Stomach smooth muscle (tissue), 2 donors: ENCODE data around the gene KRT38.
"Not testable (repeated sequence)": the region's sequence is repeated elsewhere in the genome, so short reads cannot be mapped to it uniquely, and the experiment has no call there.

Experiments
- H3K27ac ChIP-seq: one replicate; pipeline ENCODE4 v1.7.0; 2013; ENCODE audit warnings: mild to moderate bottlenecking, low read length, inconsistent platforms
- H3K27me3 ChIP-seq, 2 donors: one replicate each; pipeline ENCODE4 v1.7.0; 2013; ENCODE audit warnings: low read length in 2 of 2; ENCODE audit not compliant: insufficient read depth in 2 of 2, control insufficient read depth in 1 of 2
- H3K36me3 ChIP-seq, 2 donors: one replicate each; pipeline ENCODE4 v1.7.0; 2013; ENCODE audit warnings: low read length in 2 of 2; ENCODE audit not compliant: control insufficient read depth in 2 of 2, insufficient read depth in 2 of 2
- H3K4me1 ChIP-seq: one replicate; pipeline ENCODE4 v1.7.0; 2013; ENCODE audit warnings: low read length; ENCODE audit not compliant: control insufficient read depth, insufficient read depth
- H3K4me3 ChIP-seq, 2 donors: one replicate each; pipeline ENCODE4 v1.7.0; 2013; ENCODE audit warnings: low read length in 2 of 2
- H3K9ac ChIP-seq, 2 donors: one replicate each; pipeline ENCODE4 v1.7.0; 2013; ENCODE audit warnings: low read length in 2 of 2, mild to moderate bottlenecking in 1 of 2
- H3K9me3 ChIP-seq, 2 donors: one replicate each; pipeline ENCODE4 v1.7.0; 2013; ENCODE audit warnings: low read length in 2 of 2; ENCODE audit not compliant: control insufficient read depth in 2 of 2
- donor health status: healthy.
- donor health status: Pancreatic carcinoma.

Gene KRT38

DNA sequence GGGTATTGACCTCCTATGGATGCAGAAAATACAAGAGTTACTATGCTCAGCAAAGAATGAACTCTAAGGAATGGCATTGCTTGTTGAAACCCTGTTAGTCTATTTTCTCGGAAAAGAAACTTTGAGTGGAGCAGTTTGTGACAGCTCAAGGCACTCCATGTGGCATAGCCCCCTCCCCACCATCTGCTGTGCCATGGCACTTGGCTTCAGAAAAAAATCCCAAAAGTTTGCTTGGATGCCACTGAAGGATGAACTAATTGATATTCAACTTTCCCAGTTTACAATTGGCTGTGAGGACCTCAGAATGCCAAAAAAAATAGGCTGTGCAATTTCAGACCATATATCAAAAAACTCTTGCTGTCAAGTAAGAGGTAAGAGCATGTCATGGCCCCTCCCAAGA is 45.2 kb downstream of the KRT38 start:
- H3K36me3 ChIP-seq = no peaks in the 10 kb centered on the region
- H3K4me3 ChIP-seq = no peak overlapping the region
- no peaks in the 10 kb centered on the region for H3K9me3 ChIP-seq

DNA sequence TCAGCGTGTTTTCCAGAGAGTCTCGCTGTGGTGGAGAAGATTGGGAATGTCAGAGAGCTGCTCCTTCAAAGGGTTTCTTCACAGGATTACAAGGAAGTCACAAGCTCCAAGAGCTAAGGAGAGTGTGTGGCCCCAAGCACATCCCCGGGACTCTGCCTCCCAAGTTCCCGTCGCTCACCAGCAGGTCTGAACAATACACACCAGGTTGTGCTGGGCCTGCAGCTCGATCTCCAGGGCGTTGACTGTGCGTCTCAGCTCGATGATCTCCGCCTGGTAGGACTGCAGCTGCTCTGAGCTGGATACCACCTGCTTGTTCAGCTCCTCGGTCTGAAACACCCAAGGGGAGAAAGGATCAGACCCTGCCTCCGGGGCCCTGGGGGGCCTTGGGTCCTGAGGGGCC is 45.7 kb downstream of the KRT38 start:
- not testable (repeated sequence) for H3K9ac ChIP-seq, H3K27me3 ChIP-seq, H3K4me3 ChIP-seq, H3K9me3 ChIP-seq, H3K4me1 ChIP-seq, H3K27ac ChIP-seq, H3K36me3 ChIP-seq

More for the DNA sequence above, 45.2 kb downstream of the KRT38 start:
- H3K27me3 ChIP-seq = no peaks in the 10 kb centered on the region
- no peak overlapping the region for H3K27ac ChIP-seq
- H3K4me1 ChIP-seq = no peaks in the 10 kb centered on the region
- H3K9ac ChIP-seq = no peak overlapping the region

GRCh38 chr17:41394254-41394996 is 46.4 kb downstream of the KRT38 start:
- H3K4me1 ChIP-seq = no peaks in the 10 kb centered on the region
- H3K9me3 ChIP-seq = no peaks in the 10 kb centered on the region
- peaks cover 0 to 2% of the 10 kb centered on the region in 2 donors for H3K27me3 ChIP-seq
- no peaks in the 10 kb centered on the region for H3K36me3 ChIP-seq
- no peak overlapping the region for H3K4me3 ChIP-seq
- H3K9ac ChIP-seq = no peak overlapping the region
- H3K27ac ChIP-seq = no peak overlapping the region

- Histone ChIP-seq H3K9me3 (no peaks in the 10 kb centered on the region), H3K9ac (no peak overlapping the region), H3K4me1 (no peaks in the 10 kb centered on the region), H3K27me3 (peaks cover 0 to 2% of the 10 kb centered on the region in 2 donors), H3K27ac (no peak overlapping the region), H3K36me3 (no peaks in the 10 kb centered on the region), H3K4me3 (no peak overlapping the region)
Measured at GRCh38 chr17:41393826-41394225, 47.0 kb downstream of the KRT38 start.

DNA sequence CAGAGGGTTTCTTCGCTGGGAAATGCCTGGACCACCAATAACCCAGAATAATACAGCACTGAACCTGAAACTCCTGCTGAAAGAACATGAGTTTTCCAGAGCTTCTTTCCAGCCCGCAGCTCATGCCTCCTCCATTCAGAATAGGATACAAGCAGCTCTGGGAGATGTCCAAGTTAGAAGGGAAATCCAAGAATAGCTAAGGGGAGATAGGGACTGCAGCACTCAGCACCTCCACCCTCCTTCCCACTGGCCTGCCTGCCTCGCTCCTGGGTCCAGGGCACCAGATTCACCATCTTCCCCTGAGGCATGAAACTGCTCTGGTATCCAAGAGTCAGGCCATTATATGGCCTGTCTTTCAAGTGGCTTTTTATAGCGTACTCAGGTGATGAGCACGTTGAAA is 47.5 kb downstream of the KRT38 start:
- no peak overlapping the region for H3K27ac ChIP-seq
- H3K36me3 ChIP-seq = no peaks in the 10 kb centered on the region
- H3K27me3 ChIP-seq = peaks cover 0 to 2% of the 10 kb centered on the region in 2 donors
- no peak overlapping the region for H3K9ac ChIP-seq
- H3K4me1 ChIP-seq = no peaks in the 10 kb centered on the region
- no peaks in the 10 kb centered on the region for H3K9me3 ChIP-seq
- no peak overlapping the region for H3K4me3 ChIP-seq

GRCh38 chr17:41392278-41392677 is 48.5 kb downstream of the KRT38 start:
- H3K27me3 ChIP-seq = peaks cover 0 to 2% of the 10 kb centered on the region in 2 donors
- no peak overlapping the region for H3K4me3 ChIP-seq
- no peak overlapping the region for H3K27ac ChIP-seq

DNA sequence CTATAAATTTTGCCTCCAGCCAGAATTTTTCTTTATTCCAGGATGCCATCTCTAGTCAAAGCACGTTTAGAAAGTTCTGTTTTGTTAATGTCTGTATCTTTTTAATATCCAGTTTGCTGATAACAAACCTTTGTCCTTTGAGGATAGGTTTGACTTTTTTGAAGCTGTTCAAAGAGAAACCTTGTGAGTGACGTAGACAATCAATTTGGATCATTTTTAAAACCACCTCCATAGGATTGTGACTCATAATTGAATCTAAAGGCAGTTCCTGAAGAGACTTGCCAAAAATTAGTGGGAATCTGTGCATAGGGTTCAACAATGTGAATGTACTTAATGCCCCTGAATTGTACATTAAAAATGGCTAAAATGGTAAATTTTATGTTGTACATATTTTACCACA is 49.2 kb downstream of the KRT38 start:
- H3K9ac ChIP-seq = no peak overlapping the region
- no peaks in the 10 kb centered on the region for H3K36me3 ChIP-seq
- H3K9me3 ChIP-seq = peaks cover 0 to 2% of the 10 kb centered on the region in 2 donors
- H3K4me1 ChIP-seq = no peaks in the 10 kb centered on the region
- no peak overlapping the region for H3K4me3 ChIP-seq
- H3K27ac ChIP-seq = no peak overlapping the region
- H3K27me3 ChIP-seq = peaks cover 0 to 2% of the 10 kb centered on the region in 2 donors

More at GRCh38 chr17:41392278-41392677, 48.5 kb downstream of the KRT38 start:
- Histone ChIP-seq H3K36me3 (no peaks in the 10 kb centered on the region), H3K4me1 (no peaks in the 10 kb centered on the region), H3K9ac (no peak overlapping the region), H3K9me3 (peaks cover 0 to 2% of the 10 kb centered on the region in 2 donors)

DNA sequence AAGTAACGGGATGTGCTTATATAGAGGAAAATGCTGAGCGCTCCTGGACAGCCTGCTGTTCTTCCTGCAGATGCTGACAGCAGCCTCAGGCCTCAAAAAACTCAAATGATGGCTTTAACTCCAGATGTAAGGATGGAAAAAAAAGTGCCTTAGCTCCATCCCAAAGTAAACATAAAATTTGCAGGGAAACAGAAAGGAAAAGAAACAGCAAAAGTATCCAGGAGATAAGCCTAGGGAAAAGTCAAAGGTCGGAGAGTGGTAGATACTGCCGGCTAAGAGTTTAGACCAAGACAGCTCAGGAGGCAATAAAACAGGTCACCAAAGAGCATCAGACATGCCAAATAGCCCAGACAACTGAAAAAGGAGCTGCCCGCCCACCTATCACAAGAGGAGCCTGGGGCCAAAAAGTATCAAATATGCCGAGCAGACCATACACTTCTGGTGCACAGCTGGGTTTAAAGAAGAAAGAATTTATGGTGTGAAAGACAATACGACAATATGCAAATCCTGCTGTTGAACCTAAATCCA is 50.3 kb downstream of the KRT38 start:
- Histone ChIP-seq H3K36me3 (no peaks in the 10 kb centered on the region), H3K4me1 (no peaks in the 10 kb centered on the region), H3K9me3 (peaks cover 2 to 3% of the 10 kb centered on the region in 2 donors), H3K4me3 (no peak overlapping the region), H3K9ac (no peak overlapping the region), H3K27ac (no peak overlapping the region), H3K27me3 (peaks cover 0 to 2% of the 10 kb centered on the region in 2 donors)

DNA sequence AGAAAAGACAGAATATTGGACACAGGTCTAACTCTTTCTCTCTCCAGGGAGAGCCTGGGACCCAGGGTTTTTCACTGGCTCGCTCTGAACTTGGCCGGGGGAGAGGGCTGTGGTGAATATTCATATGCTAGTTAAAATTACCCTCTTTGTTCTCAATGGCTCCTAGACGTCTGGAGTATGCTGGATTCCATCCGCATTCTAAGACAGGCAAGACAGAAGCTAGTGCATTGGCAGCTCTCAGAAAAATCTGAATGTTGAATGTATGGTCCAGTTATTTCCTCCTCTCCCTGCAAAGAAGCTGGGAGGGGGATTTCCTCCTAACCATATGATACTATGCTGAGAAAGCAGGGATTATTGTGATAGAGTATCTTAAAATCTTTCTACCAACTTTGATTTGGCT is 53.1 kb downstream of the KRT38 start:
- Histone ChIP-seq H3K9ac (no peak overlapping the region), H3K27ac (no peak overlapping the region), H3K9me3 (peaks cover 2 to 3% of the 10 kb centered on the region in 2 donors), H3K27me3 (peaks cover 0 to 2% of the 10 kb centered on the region in 2 donors), H3K4me1 (no peaks in the 10 kb centered on the region), H3K4me3 (no peak overlapping the region), H3K36me3 (no peaks in the 10 kb centered on the region)

- Histone ChIP-seq H3K36me3 (no peaks in the 10 kb centered on the region), H3K9me3 (peaks cover 2 to 3% of the 10 kb centered on the region in 2 donors), H3K4me1 (no peaks in the 10 kb centered on the region), H3K9ac (no peak overlapping the region), H3K27ac (no peak overlapping the region), H3K4me3 (no peak overlapping the region), H3K27me3 (peaks cover 0 to 2% of the 10 kb centered on the region in 2 donors)
Measured at GRCh38 chr17:41386227-41386626, 54.6 kb downstream of the KRT38 start.
